Left ventricle myocardium inferior (tissue), 1 donor: Measurements from ENCODE around the gene CSTB. TPM values are rescaled to one million over a fixed set of nuclear protein-coding genes. Genes with fewer than 3 reads are reported as not detected.

Source experiments
- DNase-seq: peaks from one replicate; pipeline ENCODE4 v3.0.0-alpha.2; 2020
- H3K27ac ChIP-seq: fragments of 200-600 bp; replicated peaks from 2 replicates; pipeline ENCODE4 v1.8.0; 2021
- H3K27me3 ChIP-seq: fragments of 200-600 bp; 2 replicates; pipeline ENCODE4 v1.8.0; 2021; ENCODE audit warnings: low read depth
- H3K36me3 ChIP-seq: fragments of 200-600 bp; 2 replicates; pipeline ENCODE4 v1.8.0; 2021
- H3K4me1 ChIP-seq: fragments of 200-600 bp; 2 replicates; pipeline ENCODE4 v1.8.0; 2021
- H3K4me3 ChIP-seq: fragments of 200-600 bp; 2 replicates; pipeline ENCODE4 v1.8.0; 2021; ENCODE audit warnings: mild to moderate bottlenecking, moderate library complexity
- H3K9me3 ChIP-seq: fragments of 200-600 bp; replicated peaks from 2 replicates; pipeline ENCODE4 v1.8.0; 2021
- intact Hi-C: fragments of 100-400 bp; cut with micrococcal nuclease; formaldehyde crosslinking; loops from one replicate; pipeline ENCODE4 v1.11.0; 2022
- total RNA-seq: library from RNA; stranded (reverse); fragmentation: NEBNext Ultra II Directional; extraction: Animal tissue kit (Norgen Biotek cat#: 25700); gene quantifications from one replicate; pipeline ENCODE4 v1.2.1, GENCODE V29; 2021
- TF ChIP-seq, protein P1 (sequence below): fragments of 200-600 bp; IDR thresholded peaks from 2 replicates; pipeline ENCODE4 v1.8.0; 2021; ENCODE audit warnings: antibody characterized with exemption, mild to moderate bottlenecking, borderline replicate concordance
- donor health status: DM: no; HTN: yes; CAD: no; lungs with severe emphysema.

Gene CSTB
- total RNA-seq, 1 donor from 2014 or later = 40.6 TPM

DNA sequence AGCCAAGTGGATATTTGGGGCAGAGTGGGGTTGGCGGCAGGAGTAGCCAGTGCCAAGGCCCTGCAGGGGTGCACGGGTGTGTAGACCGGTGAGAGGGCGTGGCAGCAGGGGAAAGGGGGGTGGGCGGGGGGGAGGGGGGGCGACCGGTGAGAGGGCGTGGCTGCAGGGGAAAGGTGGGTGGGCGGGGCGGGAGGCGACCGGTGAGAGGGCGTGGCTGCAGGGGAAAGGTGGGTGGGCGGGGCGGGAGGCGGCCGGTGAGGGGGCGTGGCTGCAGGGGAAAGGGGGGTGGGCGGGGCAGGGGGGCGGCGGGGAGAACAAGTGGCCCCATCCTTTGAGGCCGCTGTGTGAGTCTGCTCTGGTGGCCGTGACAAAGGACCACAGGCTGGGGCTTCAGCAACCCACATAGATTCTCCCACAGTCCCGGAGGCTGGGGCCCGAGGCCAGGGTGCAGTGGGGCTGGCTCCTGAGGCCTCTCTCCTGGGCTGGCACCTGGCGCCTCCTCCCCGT, 39.1 kb upstream of the CSTB start:
- peaks cover 14% of the 10 kb centered on the region for H3K4me1 ChIP-seq
- no peak for DNase-seq

DNA sequence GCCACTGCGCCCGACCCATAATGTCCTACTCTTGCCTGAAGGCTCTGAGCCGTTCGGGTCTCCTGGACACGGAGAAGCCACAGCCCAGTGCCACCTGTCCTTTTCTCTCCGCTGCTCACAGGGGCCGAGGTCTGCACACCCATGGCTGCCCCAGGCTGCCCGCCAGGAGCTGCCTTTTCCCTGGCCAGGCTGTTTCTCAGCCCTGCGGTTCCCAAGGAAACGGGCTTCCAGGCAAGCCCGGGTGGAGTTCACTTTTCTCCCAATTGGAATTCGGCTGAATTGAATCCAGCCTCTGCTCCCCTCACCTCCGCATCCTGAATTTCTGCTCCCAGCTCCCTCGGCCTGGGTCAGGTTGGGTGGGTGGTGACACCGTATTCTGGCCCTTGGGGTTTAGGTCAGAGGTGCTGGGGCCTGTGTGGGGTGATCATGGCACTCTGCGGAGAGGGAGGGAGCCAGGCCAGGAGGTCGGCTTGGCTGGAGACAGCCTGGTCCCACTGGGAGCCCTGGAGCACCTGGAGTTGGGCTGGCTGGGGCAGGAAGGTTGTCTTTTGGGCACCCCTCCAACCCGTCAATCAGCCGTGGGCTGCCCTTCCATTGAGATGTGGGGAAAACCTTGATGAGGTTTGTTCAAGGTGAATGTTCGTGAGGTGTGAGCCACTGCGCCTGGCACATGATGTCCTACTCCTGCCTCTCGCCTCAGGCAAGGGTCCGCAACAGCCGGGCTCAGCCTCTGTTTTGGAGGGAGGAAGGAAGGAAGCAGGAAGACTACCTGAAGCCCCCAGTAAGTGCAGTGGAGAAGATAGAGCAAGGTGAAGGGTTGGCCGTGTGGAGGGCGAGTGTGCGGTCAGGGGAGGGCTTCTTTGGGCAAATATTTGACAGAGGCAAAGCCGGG, 38.4 kb upstream of the CSTB start:
- no peak for DNase-seq
- no peak overlapping the region for H3K4me3 ChIP-seq
- TF ChIP-seq, protein P1, sequence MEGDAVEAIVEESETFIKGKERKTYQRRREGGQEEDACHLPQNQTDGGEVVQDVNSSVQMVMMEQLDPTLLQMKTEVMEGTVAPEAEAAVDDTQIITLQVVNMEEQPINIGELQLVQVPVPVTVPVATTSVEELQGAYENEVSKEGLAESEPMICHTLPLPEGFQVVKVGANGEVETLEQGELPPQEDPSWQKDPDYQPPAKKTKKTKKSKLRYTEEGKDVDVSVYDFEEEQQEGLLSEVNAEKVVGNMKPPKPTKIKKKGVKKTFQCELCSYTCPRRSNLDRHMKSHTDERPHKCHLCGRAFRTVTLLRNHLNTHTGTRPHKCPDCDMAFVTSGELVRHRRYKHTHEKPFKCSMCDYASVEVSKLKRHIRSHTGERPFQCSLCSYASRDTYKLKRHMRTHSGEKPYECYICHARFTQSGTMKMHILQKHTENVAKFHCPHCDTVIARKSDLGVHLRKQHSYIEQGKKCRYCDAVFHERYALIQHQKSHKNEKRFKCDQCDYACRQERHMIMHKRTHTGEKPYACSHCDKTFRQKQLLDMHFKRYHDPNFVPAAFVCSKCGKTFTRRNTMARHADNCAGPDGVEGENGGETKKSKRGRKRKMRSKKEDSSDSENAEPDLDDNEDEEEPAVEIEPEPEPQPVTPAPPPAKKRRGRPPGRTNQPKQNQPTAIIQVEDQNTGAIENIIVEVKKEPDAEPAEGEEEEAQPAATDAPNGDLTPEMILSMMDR = no peak
- intact Hi-C loops = no loop called here
- H3K9me3 ChIP-seq = peaks cover 8% of the 10 kb centered on the region
- no peaks in the 10 kb centered on the region for H3K27me3 ChIP-seq
- no peak overlapping the region for H3K27ac ChIP-seq
- no peaks in the 10 kb centered on the region for H3K36me3 ChIP-seq
- peaks cover 14% of the 10 kb centered on the region for H3K4me1 ChIP-seq

More for the DNA sequence above, 39.1 kb upstream of the CSTB start:
- H3K36me3 ChIP-seq = no peaks in the 10 kb centered on the region
- peaks cover 8% of the 10 kb centered on the region for H3K9me3 ChIP-seq
- TF ChIP-seq, protein P1 = no peak
- intact Hi-C loops = no loop called here
- H3K27me3 ChIP-seq = no peaks in the 10 kb centered on the region
- no peak overlapping the region for H3K4me3 ChIP-seq
- no peak overlapping the region for H3K27ac ChIP-seq

DNA sequence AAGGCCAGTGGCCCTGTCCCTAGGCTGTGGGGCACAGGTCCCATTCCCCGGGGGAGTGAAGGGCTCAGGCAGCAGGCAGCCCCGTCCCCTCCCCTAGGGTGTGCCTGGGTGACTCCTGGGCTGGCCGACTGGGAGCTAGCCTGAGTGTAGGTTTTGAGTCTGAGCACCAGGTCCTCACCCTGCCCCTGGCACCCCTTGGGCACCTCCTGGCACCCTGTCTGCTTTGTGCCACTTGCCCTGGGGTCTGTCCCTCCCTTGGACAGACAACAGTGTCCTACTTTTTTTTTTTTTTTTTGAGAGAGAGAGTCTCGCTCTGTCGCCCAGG, 37.5 kb upstream of the CSTB start:
- H3K27me3 ChIP-seq = no peaks in the 10 kb centered on the region
- intact Hi-C loops = no loop called here
- H3K36me3 ChIP-seq = no peaks in the 10 kb centered on the region
- peaks cover 14% of the 10 kb centered on the region for H3K4me1 ChIP-seq
- H3K27ac ChIP-seq = no peak overlapping the region
- peaks cover 4% of the 10 kb centered on the region for H3K9me3 ChIP-seq
- TF ChIP-seq, protein P1 = no peak
- DNase-seq = no peak
- H3K4me3 ChIP-seq = no peak overlapping the region

DNA sequence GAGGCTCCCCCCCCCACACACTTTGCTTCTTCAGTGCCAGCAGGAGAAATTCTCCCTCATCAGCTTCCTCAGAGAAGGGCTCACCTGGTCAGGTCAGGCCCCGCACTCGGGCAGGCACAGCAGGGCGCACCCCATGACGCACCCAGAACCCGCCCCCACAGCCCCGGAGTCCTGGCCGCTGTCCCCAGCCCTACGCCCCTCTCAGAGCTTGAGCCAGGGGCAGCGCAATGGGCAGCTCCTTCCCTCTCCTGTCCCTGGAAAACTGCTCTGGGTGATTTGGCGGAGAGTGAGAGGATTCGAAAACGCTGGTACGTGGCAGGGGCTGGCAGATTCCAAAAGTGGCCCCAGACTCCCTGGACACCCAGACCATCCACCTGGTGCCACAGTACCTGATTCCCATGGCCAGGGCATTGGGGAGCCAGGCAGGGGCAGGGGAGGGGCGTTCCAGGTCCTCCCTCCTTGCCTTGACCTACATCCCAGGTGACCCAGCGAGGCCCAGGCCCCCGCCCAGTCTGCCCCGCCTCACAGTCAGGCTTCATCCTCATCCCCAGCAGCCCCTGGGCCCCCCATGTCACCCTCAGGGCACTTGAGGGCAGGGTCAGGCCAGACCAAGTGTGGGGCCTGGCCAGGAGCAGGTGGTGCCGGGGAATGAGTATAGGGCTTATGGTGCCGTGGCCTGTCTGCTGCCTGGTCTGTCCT, 37.0 kb upstream of the CSTB start:
- TF ChIP-seq, protein P1 = no peak
- Histone ChIP-seq H3K36me3 (no peaks in the 10 kb centered on the region), H3K9me3 (no peaks in the 10 kb centered on the region), H3K4me3 (no peak overlapping the region), H3K4me1 (peaks cover 14% of the 10 kb centered on the region), H3K27ac (no peak overlapping the region), H3K27me3 (no peaks in the 10 kb centered on the region)
- intact Hi-C loops = no loop called here
- DNase-seq = no peak

DNA sequence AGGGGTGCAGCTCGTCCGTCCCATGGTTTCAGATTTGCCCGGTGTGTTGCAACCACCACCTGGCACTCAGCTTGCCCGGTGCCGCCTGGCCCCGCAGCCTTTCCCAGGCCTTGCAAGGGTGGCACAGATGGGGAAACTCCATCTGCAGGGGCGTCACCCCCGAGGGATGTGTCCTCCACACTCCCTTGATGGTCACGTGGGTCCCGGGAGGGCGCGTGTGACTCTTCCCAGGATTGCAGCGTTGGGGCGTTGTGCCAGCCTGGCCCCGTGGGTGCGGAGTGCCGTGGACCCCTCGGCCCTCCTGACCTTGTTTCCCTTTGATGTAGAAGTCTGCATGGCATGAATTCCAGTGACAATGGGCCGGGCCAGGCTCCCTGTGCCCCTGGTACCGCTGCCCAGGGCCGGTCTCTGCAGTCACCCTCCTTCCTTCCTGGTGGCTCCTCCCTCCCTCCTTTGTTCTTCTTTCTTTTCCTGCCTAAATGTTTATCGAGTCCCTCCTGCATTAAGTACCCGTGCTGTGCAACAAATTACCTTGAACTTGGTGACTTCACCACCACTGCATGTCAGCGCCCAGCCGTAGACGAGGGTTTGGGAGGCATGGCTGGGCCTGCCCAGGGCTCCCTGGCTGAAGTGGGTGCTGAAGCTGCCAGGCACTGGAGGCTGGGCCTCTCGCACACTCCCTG, 36.2 kb upstream of the CSTB start:
- peaks cover 14% of the 10 kb centered on the region for H3K4me1 ChIP-seq
- no peak for DNase-seq
- no peaks in the 10 kb centered on the region for H3K36me3 ChIP-seq
- H3K9me3 ChIP-seq = no peaks in the 10 kb centered on the region
- peak overlapping the region; percentile 41 for H3K4me3 ChIP-seq
- H3K27me3 ChIP-seq = no peaks in the 10 kb centered on the region
- no peak overlapping the region for H3K27ac ChIP-seq
- TF ChIP-seq, protein P1 = no peak
- intact Hi-C loops = no loop called here
